HEK293T (cell line): ENCODE measurements around the gene PRAMEF20.

Experiments used
- CTCF ChIA-PET: fragments of 350-600 bp; formaldehyde crosslinking; extraction: SDS; loops from one replicate; lab custom pipeline; 2021; ENCODE audit warnings: antibody characterized with exemption, inconsistent platforms; lab: Yijun Ruan, JAX
- POLR2A ChIA-PET: fragments of 350-600 bp; formaldehyde crosslinking; extraction: SDS; loops from one replicate; lab custom pipeline; 2020; ENCODE audit warnings: antibody characterized with exemption, inconsistent platforms; lab: Yijun Ruan, JAX
- DNase-seq: peaks from one replicate; pipeline ENCODE4 v3.0.0; 2012; ENCODE audit warnings: mixed read lengths; ENCODE audit errors: extremely low spot score
- ARNT ChIP-seq: fragments of 450-650 bp; IDR thresholded peaks from 2 replicates; pipeline ENCODE4 v1.6.1; 2017; ENCODE audit warnings: mild to moderate bottlenecking
- BHLHE40 ChIP-seq: fragments of 450-650 bp; IDR thresholded peaks from 2 replicates; pipeline ENCODE4 v1.6.1; 2016; ENCODE audit warnings: mild to moderate bottlenecking, moderate library complexity, borderline replicate concordance
- CTBP1 ChIP-seq: fragments of 450-650 bp; IDR thresholded peaks from 2 replicates; pipeline ENCODE4 v1.6.1; 2016; ENCODE audit warnings: borderline replicate concordance
- ELF4 ChIP-seq: fragments of 450-650 bp; IDR thresholded peaks from 2 replicates; pipeline ENCODE4 v1.6.1; 2017; ENCODE audit warnings: antibody characterized with exemption
- FOXA1 ChIP-seq: fragments of 450-650 bp; IDR thresholded peaks from 2 replicates; pipeline ENCODE4 v1.6.1; 2016; ENCODE audit warnings: mild to moderate bottlenecking
- FOXK2 ChIP-seq: fragments of 450-650 bp; IDR thresholded peaks from 2 replicates; pipeline ENCODE4 v1.6.1; 2016; ENCODE audit warnings: mild to moderate bottlenecking
- FOXM1 ChIP-seq: fragments of 450-650 bp; IDR thresholded peaks from 2 replicates; pipeline ENCODE4 v1.6.1; 2017; ENCODE audit warnings: mild to moderate bottlenecking, borderline replicate concordance
- HDGF ChIP-seq: fragments of 450-650 bp; IDR thresholded peaks from 2 replicates; pipeline ENCODE4 v1.6.1; 2017; ENCODE audit warnings: antibody characterized with exemption, borderline replicate concordance
- L3MBTL2 ChIP-seq: fragments of 450-650 bp; conservative IDR thresholded peaks from 2 replicates; pipeline ENCODE4 v1.6.1; 2016; ENCODE audit warnings: mild to moderate bottlenecking
- LEF1 ChIP-seq: fragments of 450-650 bp; IDR thresholded peaks from 2 replicates; pipeline ENCODE4 v1.6.1; 2017; ENCODE audit warnings: mild to moderate bottlenecking, borderline replicate concordance
- NFRKB ChIP-seq: fragments of 450-650 bp; IDR thresholded peaks from 2 replicates; pipeline ENCODE4 v1.6.1; 2016; ENCODE audit warnings: mild to moderate bottlenecking, moderate library complexity
- PKNOX1 ChIP-seq: fragments of 450-650 bp; IDR thresholded peaks from 2 replicates; pipeline ENCODE4 v1.6.1; 2016
- SP1 ChIP-seq: fragments of 450-650 bp; IDR thresholded peaks from 2 replicates; pipeline ENCODE4 v1.6.1; 2017
- SUZ12 ChIP-seq: fragments of 450-650 bp; IDR thresholded peaks from 2 replicates; pipeline ENCODE4 v1.6.1; 2016; ENCODE audit warnings: mild to moderate bottlenecking
- TARDBP ChIP-seq: fragments of 450-650 bp; IDR thresholded peaks from 2 replicates; pipeline ENCODE4 v1.6.1; 2016
- ZNF384 ChIP-seq: fragments of 450-650 bp; IDR thresholded peaks from 2 replicates; pipeline ENCODE4 v1.6.1; 2016

PRAMEF20 gene

GRCh38 chr1:13450204-13450603 is 40.0 kb downstream of the PRAMEF20 start:
- TF ChIP-seq FOXM1 (no peak), FOXK2 (no peak), L3MBTL2 (no peak), TARDBP (no peak), HDGF (no peak), FOXA1 (no peak), NFRKB (no peak), SP1 (no peak), LEF1 (no peak), ARNT (no peak), BHLHE40 (no peak), SUZ12 (no peak), PKNOX1 (no peak), ZNF384 (no peak), ELF4 (no peak)
- ChIA-PET CTCF (no interaction called here), POLR2A (no interaction called here)
- DNase-seq, result no peak

DNA sequence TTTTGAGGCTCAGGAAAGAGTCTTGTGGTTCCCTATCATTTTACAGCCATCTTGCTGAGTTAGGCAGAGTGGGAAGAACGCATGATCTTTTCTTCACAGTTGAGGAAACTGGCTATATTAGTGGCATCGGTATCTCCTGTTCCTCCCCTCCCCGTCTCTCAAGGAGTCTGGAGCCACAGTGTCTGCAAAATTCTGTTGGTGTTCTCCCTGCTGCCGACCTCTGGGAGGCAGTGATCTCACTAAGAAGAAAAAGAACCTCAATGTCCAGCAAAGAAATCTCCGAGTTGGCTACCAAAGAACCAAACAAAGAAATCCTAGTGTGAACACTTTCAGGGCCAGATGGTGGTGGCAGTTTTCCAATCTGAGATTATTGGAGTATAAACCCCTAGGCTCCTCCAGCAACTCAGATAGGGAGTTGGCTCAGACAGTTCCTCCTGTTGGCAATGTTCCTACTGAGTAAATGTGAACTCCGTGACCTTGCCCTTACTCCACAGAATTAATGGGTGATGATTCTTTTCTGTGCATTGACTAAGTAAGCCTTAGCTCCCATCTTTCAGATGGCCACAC is 41.2 kb downstream of the PRAMEF20 start:
- ChIA-PET CTCF (interaction anchor here (0.6 kb wide), 2 partner anchors 10 to 40 kb away, joined by 6 to 7 read pairs; no protein-coding TSS in a partner anchor), POLR2A (no interaction called here)
- DNase-seq, result no peak
- TF ChIP-seq LEF1 (no peak), CTBP1 (no peak), ARNT (no peak), PKNOX1 (no peak), ELF4 (no peak), FOXM1 (no peak), NFRKB (no peak)

- ChIA-PET POLR2A (no interaction called here), CTCF (no interaction called here)
- no peak for DNase-seq
- no peak for TF ChIP-seq PKNOX1
- TF ChIP-seq ARNT, result no peak
- TF ChIP-seq ELF4, result no peak
- no peak for TF ChIP-seq LEF1
- TF ChIP-seq FOXM1, result no peak
- TF ChIP-seq L3MBTL2, result no peak
- no peak for TF ChIP-seq FOXK2
- no peak for TF ChIP-seq BHLHE40
Observed at GRCh38 chr1:13456904-13457532, 46.8 kb downstream of the PRAMEF20 start.

- POLR2A ChIA-PET, result no interaction called here
- CTCF ChIA-PET, result no interaction called here
- TF ChIP-seq FOXA1 (no peak), L3MBTL2 (no peak), LEF1 (no peak), ELF4 (no peak), TARDBP (no peak), FOXM1 (no peak), HDGF (no peak), ARNT (no peak), ZNF384 (no peak), CTBP1 (no peak), NFRKB (no peak), FOXK2 (no peak), SP1 (no peak), SUZ12 (no peak), PKNOX1 (no peak), BHLHE40 (no peak)
- no peak for DNase-seq
Observed at GRCh38 chr1:13461977-13462376, 51.7 kb downstream of the PRAMEF20 start.

DNA sequence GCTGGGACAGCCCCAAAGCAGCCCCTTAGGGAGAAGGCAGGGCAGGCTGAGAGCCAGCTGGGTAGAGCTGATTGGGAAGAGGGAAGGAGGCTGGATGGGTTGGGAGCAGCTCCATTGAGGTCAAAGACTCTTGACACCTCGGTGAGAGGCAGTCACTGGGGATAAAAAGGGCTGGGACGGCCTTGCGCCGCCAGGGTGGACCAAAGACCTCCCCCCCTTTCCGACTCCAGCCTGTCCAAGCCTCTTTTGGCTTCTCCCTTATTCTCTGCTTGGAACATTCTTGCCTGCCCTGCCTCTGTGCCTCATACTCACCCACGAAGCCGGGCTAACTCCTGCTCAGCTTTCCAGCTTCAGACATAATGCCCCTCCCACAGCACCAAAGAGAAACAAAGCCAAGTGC is 52.4 kb downstream of the PRAMEF20 start:
- POLR2A ChIA-PET, result no interaction called here
- TF ChIP-seq TARDBP (no peak), FOXA1 (no peak), LEF1 (no peak), FOXM1 (no peak), L3MBTL2 (no peak), ARNT (no peak), SP1 (no peak), HDGF (no peak), BHLHE40 (no peak)
- no peak for DNase-seq
- CTCF ChIA-PET, result no interaction called here
